ENCODE results near the gene RAMACL. TPM values are rescaled to one million over a fixed set of nuclear protein-coding genes. Genes with fewer than 3 reads are reported as not detected.

Gene RAMACL
- total RNA-seq, 6 experiments from 2014 or later, result 2.0 to 3.6 (median 2.8) TPM

DNA sequence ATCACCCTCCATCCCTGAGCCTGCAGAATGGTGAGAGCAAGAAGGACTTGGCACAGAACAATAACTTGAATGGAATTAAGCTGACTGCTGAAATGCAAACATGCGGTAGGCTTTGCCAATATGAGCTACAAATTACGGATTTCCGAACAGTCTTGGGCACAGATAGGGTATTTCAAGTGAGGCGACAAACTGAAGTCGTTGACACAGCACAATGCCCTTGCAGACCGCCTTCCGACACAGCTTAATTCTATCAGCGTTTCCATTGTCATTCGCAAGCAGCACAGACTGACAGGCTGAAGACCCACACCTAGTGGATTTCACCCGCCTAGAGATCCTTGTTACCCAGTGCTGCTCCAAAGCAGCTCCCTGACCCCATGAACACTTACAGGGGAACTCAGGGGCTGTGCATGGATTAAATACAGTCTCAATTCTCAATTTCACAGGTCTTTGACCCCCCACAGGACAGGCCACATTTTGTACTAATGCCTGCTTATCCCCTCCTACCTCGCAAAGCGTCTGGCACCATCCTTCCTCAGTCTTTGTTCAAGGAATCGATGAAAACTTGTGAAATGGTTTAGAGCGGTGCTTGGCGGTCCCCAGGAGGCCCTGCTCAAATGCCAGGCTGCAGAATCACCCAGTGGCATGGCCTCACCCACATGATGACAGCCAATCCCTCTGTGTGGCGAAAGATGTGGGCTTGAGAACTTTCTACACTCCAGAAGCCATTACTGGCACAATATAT is 34.6 kb downstream of the RAMACL start:
- TF ChIP-seq, protein P1, sequence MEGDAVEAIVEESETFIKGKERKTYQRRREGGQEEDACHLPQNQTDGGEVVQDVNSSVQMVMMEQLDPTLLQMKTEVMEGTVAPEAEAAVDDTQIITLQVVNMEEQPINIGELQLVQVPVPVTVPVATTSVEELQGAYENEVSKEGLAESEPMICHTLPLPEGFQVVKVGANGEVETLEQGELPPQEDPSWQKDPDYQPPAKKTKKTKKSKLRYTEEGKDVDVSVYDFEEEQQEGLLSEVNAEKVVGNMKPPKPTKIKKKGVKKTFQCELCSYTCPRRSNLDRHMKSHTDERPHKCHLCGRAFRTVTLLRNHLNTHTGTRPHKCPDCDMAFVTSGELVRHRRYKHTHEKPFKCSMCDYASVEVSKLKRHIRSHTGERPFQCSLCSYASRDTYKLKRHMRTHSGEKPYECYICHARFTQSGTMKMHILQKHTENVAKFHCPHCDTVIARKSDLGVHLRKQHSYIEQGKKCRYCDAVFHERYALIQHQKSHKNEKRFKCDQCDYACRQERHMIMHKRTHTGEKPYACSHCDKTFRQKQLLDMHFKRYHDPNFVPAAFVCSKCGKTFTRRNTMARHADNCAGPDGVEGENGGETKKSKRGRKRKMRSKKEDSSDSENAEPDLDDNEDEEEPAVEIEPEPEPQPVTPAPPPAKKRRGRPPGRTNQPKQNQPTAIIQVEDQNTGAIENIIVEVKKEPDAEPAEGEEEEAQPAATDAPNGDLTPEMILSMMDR (IDR thresholded peaks at IDR 0.05), result no peak
- Mint-ChIP-seq H3K4me1 (ENCODE audit: low read depth) (peaks cover 26% of the 10 kb centered on the region), H3K27me3 (ENCODE audit: insufficient read depth) (no peaks in the 10 kb centered on the region), H3K27ac (no peak overlapping the region), H3K36me3 (ENCODE audit: low read depth) (peaks cover 8% of the 10 kb centered on the region), H3K9me3 (peaks cover 7% of the 10 kb centered on the region), H3K4me3 (no peak overlapping the region)
- no peak for DNase-seq

DNA sequence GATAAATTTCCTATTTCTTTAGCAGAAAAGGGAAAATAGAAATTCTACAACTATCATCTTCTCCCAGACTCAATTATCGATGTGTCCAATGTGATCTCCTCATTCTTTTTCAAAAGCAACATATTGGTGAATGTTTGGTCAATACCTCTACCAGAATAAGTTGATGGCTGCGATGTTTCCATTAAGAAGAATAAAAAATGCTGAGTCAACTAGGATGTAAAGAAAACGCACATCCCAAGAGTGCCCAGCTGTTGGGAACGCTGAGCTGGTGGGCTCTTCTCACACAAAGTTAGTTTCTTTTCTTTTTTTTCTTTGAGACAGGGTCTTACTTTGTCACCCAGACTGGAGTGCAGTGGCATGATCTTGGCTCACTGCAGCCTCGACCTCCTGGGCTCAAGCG is 39.8 kb downstream of the RAMACL start:
- DNase-seq, result no peak
- Mint-ChIP-seq H3K4me1 (ENCODE audit: low read depth) (no peaks in the 10 kb centered on the region; the same call in 1 of the 2 replicates), H3K4me3 (no peak overlapping the region), H3K9me3 (peaks cover 7% of the 10 kb centered on the region), H3K27me3 (ENCODE audit: insufficient read depth) (no peaks in the 10 kb centered on the region; the same call in 1 of the 2 replicates), H3K36me3 (ENCODE audit: low read depth) (peaks cover 5% of the 10 kb centered on the region; the same call in 1 of the 2 replicates), H3K27ac (no peak overlapping the region)
- TF ChIP-seq, protein P1 (IDR thresholded peaks at IDR 0.05), result no peak

DNA sequence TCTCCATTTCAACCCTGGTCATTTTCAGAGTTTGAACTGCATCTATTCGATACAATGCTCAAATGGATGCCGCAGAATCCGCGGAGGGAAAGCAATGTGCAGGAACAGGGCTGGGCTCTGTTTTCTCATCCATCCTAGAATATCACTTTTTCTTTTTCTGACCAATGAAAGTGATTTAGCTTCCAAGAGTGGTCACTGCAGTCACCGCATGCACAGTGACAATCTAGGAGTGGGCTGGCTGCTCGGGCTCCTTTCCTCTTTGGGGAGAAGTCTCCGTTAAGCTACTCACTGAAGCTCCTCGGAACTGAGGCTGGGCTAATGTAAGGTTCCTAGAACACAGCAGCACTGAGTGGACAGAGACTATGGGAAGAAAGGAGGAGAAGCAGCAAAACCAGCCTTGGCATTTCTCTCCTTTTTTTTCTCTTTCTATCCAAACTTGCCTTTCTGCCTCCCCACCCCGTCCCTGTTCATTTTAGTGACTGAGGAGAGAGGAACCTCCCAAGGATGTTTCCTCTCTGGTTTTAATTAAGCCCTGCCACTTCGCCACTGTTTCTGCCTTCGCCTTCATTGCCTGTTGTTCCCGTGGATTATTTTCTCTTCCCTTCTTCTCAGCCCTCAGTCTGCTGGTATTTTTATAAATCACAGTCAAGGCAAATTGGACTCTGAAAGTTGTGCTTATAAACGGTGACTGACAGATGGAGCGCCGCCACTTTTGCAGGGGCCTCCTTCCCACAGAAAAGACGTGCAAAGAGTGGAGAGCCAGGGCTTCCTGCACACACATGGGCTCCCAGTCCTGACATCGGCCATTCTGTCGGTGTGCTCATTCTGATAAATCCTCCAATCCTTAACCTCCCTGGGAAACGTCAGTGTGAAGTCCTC is 41.1 kb downstream of the RAMACL start:
- TF ChIP-seq, protein P1 (IDR thresholded peaks at IDR 0.05), result no peak
- Mint-ChIP-seq H3K4me1 (ENCODE audit: low read depth) (peaks cover 4% of the 10 kb centered on the region; the same call in 1 of the 2 replicates), H3K27me3 (ENCODE audit: insufficient read depth) (peaks cover 2% of the 10 kb centered on the region; the same call in 1 of the 2 replicates), H3K27ac (no peak overlapping the region), H3K36me3 (ENCODE audit: low read depth) (peaks cover 5% of the 10 kb centered on the region; the same call in 1 of the 2 replicates), H3K4me3 (no peak overlapping the region), H3K9me3 (peaks cover 7% of the 10 kb centered on the region)
- DNase-seq, result no peak

DNA sequence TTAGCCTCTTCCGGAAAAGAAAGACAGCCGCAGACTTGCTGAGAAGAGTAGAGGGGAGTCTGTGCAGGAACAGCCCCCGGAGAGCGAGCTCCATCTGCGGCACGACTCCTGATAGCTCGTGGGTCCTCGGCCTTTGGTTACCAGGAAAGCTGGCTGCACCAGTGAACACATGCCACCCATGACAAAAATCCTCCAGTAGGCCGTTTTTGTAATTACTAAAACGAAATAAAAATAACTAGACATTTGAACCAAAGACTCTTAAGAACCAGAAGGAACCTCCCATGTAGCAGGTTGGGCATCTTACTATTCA is 42.2 kb downstream of the RAMACL start:
- H3K27me3 Mint-ChIP-seq (ENCODE audit: insufficient read depth), result peaks cover 2% of the 10 kb centered on the region; the same call in 1 of the 2 replicates
- H3K4me3 Mint-ChIP-seq, result no peak overlapping the region
- peaks cover 7% of the 10 kb centered on the region for H3K9me3 Mint-ChIP-seq
- peaks cover 5% of the 10 kb centered on the region; the same call in 1 of the 2 replicates for H3K36me3 Mint-ChIP-seq (ENCODE audit: low read depth)
- H3K27ac Mint-ChIP-seq, result no peak overlapping the region
- TF ChIP-seq, protein P1 (IDR thresholded peaks at IDR 0.05), result no peak
- H3K4me1 Mint-ChIP-seq (ENCODE audit: low read depth), result peaks cover 4% of the 10 kb centered on the region; the same call in 1 of the 2 replicates
- DNase-seq, result no peak

DNA sequence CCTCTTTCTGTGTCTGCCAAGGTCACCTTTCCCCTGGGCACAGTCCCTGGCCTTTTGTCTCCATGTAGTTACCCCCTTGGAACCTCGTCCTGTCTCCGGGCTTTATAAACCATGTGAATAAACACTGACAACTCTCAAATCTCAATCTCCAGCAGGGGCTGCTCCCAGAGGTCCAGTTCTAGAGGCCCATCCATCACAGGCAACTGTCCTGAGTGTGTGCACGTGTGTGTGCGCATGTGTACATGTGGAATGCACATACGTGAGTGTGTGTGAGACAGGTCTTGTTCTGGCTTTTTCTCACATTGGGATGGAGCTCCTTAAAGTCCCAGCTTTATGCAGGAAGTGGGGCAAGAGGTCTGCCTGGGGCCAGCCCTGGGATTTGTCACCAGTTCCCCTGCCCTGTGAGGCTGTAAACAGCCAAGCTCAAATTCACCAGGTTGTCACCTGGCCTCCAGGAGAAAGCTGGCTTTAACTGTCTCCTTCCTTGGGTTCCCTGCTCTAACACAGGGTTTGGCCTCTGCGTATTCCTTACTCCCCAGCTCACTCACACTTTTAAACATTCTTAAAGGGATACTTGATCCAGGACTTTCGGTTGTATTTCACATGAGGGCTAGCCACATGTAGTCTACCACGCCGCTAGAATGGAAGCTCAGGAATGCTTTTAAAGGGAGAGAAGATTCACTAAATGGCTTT is 42.7 kb downstream of the RAMACL start:
- Mint-ChIP-seq H3K27ac (no peak overlapping the region; the same call in 1 of the 2 replicates), H3K36me3 (ENCODE audit: low read depth) (peaks cover 5% of the 10 kb centered on the region; the same call in 1 of the 2 replicates), H3K9me3 (peaks cover 7% of the 10 kb centered on the region), H3K4me3 (no peak overlapping the region), H3K4me1 (ENCODE audit: low read depth) (peaks cover 4% of the 10 kb centered on the region; the same call in 1 of the 2 replicates), H3K27me3 (ENCODE audit: insufficient read depth) (peaks cover 2% of the 10 kb centered on the region; the same call in 1 of the 2 replicates)
- DNase-seq, result no peak
- TF ChIP-seq, protein P1 (IDR thresholded peaks at IDR 0.05), result no peak

Measured in HFFc6 (cell line).